Bone marrow (tissue), 2 donors: ENCODE data around the gene GJD3.

Experiments
- DNase-seq, 2 donors: peaks; one replicate each; lab custom pipeline; 2025; lab: John Stamatoyannopoulos, UW

The GJD3 gene

DNA sequence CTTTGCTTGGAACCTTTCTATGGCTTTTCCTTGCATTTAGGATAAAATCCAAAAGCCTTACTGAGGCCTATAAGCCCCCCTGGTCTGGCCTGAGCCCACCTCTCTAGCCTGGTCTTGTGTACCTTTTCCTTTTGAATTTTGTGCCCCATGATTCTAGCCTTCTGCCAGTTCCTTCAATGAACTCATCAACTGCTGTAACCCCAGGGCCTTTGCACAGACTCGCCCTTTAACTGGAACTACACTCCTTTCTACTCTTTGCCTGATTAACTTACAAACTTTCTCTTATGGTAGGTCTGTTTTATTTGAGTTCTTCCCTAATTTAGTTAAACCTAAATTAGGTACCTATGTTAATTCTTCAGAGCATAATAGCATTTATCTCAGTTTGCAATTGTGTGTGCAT, 24.2 kb downstream of the GJD3 start:
- no peak for DNase-seq

DNA sequence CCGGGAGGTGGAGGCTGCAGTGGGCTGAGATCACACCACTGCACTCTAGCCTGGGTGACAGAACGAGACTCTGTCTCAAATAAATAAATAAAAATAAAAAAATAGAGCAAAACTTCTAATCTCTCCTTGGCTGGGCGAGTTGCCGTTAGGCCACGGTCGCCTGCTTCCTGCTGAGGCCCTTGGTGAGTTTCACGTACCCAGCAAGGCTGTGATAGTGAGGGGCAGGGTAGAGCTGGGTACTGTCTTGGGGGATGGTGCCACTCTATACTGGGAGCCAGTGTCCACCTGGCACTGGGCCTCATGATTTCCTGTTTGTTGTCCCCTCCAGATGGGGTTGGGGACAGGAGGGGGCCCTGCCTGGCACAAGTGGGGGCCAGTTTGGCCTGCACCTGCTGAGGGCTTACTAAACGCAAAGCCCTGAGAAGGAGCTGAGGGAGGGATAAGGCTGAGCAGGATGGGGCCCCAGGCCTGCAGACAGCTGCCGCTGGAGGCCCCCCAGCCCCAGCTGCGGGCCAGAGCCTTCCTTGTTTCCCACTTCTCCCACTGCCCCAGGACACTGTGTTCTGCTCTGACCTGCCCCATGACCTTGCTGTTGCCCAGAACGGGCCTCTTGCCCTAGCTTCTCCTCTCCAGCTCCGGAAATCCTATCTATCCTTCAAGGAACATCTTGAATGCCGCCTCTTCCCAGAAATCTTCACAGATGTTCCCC, 25.4 kb downstream of the GJD3 start:
- no peak for DNase-seq

DNA sequence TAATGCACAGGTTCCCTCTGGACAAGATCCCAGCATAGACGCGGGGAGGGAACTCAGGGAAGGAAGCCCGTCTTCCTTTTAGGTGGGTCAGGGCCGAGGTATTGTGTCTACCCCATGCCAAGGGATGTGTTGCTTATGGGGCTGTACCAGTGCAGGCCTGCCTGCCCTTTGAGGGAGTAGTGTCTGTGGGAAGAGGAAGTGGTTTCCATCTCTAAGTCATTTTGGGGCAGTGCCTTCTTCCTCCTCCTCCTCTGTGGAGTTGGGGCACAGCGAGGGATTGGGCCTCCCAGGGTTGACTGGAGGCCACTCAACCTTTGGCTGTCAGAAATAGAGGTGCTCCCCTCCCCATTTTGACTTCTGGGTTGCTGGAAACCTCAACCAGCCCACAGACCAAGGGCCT, 26.5 kb downstream of the GJD3 start:
- no peak for DNase-seq

DNA sequence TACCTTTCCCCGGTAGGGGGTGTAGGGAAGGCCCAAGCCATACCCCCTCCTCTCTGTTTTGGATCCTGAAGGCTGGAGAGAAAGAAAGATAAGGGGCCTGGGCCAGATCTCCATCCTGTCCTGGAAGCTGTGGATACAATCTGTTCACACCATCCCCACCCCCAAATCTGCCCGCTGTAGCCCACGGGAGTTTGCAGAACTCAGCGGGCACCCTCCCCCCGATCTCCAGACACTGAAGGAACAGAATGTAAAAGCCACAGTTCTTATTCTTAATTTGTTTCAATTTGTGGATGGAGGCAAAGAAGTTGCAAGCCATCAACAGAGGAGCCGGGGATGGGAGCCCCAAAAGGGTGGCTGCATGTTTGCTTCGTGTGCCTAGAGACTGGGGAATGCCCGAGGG, 27.2 kb downstream of the GJD3 start:
- no peak for DNase-seq

DNA sequence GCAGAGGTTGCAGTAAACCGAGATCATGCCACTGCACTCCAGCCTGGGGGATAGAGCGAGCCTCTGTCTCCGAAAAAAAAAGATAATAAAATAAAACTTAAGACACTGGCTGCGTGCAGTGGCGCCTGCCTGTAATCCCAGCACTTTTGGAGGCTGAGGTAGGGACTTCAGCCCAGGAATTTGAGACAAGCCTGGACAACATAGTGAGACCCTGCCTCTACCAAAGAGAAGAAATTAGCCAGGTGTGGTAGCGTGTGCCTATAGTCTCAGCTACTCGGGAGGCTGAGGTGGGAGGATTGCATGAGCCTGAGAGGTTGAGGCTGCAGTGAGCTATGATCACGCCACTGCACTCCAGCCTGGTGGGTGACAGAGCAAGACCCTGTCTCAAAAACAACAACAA, 28.9 kb downstream of the GJD3 start:
- no peak for DNase-seq

DNA sequence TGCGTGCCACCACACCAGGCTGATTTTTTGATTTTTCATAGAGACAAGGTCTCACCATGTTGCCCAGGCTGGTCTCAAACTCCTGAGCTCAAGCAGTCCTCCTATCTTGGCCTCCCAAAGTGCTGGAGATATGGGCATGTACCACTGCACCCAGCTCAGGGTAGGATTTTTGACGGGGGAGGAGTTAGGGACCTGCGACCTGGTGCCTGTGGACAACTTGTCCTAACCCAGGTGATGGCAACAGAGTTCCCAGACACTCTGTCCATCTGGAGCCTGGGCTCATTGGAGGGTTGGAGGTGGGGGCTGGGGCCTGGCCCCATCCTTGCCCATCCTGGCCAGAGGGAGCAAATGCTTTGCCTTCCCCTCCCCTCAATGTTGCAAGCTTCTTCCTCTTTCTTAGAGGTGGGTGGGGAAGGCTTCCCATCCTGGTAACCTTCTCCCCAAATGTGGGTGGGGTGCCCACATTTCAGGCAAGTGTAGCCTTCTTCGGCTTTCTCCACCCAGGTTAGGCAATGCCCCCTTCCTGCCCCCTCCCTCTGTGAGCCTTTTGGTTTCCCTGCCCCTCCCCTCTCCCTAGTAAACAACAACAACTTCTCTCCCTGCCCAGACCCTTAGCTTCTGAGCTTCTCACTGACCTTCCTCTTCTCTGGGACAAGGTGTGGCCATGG, 30.6 kb downstream of the GJD3 start:
- DNase-seq: no peak

DNA sequence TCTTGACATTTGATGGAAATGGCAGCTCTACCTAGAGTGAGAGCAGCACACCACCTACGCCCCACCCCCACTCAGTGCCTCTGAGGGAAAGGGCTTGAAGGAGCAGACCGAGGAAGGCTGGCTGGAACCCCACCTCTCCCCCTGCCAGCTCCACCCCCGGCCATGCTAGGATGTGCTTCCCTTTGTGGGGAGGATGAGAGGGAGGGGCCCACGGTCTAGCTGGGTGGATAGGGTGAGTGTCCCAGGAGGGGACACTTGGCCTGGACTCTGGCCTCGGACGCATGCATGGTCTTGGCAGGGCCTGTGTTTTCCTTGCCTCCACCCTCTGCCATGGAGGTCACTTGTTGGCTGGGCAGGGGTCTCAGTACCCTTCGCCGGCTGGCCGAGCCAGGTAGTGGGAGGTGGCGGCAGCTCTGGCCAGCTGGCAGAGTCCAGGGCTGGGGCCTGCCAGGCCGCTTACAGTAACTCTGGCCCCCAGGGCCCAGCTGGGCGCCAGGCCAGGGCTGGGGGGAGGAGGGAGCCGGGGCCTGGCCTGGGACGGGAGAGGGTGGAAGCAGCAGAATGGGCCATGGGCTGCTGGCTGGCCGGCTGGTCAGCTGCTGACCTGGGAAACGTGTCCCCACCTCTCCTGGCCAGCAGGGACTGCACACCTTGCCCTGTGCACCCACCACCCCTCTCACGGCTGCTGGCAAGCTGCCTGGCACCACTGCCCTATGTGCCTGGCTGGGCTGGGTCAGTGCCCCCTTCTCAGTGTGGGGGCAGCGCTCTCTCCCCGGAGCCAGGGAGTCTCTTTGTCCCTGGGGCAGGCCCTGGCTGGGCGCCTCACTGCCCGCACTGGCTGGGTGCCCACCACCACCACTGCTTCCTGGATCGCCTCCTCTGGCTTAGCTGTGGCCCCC, 32.5 kb downstream of the GJD3 start:
- DNase-seq: no peak

DNA sequence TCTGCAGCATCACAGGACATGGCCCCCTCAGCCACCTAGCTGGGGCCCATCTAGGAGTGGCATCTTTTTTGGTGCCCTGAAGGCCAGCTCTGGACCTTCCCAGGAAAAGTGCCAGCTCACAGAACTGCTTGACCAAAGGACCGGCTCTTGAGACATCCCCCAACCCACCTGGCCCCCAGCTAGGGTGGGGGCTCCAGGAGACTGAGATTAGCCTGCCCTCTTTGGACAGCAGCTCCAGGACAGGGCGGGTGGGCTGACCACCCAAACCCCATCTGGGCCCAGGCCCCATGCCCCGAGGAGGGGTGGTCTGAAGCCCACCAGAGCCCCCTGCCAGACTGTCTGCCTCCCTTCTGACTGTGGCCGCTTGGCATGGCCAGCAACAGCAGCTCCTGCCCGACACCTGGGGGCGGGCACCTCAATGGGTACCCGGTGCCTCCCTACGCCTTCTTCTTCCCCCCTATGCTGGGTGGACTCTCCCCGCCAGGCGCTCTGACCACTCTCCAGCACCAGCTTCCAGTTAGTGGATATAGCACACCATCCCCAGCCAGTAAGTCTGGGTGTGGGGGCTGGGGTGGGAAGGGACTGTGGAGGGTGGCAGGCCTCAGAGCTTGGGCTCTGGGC, 33.6 kb downstream of the GJD3 start:
- DNase-seq: no peak

DNA sequence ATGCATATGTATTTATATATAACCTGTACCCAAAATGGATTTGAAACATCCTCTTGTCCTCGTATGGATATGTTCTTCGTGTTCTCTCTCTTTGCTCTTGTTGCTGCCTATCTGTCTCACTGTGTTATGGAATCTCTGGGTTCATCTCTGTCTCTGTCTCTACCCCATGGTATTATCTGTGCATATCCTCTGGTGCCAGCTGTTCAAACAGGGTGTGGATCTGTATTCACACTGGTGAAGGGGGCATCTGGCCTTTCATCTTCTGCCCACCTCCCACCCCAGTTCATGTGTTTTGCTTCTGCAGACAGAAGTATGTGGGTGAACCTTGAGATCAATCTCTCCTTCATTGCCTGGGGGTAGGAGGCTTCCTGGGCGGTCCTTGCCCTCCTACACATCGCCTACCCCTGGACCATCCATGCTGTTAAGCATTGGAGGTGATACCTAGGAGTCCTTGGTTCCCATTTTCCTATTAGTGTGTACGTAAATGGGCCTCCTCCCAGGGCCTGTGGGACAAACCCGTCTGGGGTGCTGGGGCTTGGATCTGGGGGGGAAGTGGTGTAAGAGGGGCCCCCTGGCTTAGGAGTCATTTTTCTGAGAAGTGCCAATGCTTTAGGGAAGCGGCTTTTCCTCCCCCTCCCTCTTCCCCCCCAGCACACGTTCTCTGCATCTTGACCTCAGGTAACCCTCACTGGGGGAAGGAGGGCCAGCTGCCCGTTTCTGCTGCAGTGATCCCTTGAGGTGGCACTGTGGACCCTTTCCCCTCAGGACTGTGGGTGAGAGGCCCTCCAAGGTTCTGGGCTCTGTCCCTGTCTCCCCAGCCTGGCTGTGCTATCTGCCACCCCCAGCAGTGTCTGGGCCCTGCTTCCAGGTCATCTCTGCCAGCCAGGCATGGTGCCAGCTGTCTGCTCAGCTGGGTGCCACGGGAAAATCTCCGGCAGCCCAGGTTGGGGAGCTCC, 34.4 kb downstream of the GJD3 start:
- DNase-seq: peak; percentile 50 to 62

DNA sequence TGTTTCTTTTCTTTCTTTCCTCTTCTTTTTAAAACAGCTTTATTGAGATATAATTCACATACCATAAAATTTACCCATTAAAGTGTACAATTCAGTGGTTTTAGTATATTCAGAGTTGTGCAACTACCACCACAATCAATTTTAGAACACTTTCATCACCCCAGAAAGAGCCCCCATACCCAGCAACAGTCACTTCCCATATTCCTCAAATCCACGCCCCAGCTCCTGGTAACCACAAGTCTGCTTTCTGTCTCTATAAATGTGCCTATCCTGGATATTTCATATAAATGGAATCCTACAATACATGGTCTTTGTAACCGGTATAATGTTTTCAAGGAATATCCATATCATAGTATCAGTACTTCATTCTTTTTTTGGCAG, 36.2 kb downstream of the GJD3 start:
- no peak for DNase-seq

DNA sequence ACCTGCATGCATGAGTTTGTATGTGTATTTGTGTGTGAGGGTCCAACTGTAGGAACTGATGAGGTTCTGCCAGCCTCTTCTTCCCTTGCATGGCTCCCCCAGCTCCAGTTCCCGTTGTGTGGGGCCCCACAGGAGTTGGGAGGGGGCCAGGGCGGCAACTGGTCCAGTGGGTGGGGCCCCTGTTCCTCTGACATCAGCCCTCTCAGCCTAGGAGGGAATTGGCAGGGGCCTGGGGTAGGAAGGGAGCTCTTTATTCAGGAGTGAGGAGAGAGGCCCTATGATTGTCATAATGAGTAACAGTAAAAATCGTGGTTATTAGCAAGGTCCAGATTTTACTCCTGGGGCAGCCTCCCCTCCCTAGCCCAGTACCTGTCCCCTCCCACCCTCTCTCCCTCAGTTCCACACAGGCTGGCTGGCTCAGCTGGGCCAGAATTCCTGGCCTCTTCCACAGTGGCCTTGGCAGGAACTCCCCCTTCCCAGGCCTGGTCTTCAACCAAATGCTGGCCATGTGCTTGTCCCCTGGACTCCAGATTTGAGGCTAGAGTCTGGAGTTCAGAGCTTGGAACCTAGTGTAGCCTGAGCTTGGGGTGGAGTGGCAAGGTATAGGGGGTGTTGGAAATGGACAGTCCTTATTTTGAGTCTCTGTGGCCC, 36.7 kb downstream of the GJD3 start:
- DNase-seq: no peak

DNA sequence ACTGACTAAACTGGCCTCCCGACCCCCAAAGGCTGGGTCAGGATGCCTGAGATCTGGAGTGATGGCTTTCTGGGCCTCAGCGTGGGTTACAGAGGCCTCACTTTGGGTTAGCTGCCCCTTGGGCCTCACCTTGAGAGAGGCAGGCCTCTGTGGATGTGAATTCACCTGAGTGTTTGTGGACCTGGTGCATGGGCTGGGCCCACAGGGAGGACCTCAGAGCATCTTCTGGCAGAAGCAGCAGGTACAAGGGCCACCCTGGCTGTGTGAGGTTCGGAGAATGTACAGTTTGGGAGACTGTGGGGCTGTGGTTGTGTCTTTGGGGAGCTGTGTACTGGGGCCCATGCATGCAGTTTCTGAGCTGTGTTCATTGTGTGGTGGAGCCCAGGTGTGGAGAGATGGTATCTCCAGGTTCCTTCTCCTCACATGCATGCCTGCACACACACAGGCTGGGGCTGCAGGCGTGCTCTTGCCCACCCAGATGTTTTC, 37.2 kb downstream of the GJD3 start:
- DNase-seq: no peak

DNA sequence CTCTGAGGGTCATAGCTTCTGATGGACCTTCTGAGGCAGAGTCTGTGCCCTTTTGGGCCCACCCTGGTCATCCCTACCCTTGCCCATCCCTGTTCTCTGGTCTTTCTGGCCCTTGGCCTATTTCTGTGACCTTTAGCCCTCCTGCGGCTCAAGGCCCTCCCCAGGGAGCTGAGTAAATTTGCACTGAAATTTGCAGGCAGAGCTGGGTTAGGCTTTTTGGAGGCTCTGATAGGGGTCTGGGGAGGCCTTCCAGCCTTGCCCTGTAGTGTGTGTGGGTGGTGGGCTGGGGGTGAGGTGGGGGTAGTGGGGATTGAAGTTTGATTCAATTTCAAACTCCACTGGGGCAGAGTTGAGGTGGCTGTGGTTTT, 37.7 kb downstream of the GJD3 start:
- no peak for DNase-seq

DNA sequence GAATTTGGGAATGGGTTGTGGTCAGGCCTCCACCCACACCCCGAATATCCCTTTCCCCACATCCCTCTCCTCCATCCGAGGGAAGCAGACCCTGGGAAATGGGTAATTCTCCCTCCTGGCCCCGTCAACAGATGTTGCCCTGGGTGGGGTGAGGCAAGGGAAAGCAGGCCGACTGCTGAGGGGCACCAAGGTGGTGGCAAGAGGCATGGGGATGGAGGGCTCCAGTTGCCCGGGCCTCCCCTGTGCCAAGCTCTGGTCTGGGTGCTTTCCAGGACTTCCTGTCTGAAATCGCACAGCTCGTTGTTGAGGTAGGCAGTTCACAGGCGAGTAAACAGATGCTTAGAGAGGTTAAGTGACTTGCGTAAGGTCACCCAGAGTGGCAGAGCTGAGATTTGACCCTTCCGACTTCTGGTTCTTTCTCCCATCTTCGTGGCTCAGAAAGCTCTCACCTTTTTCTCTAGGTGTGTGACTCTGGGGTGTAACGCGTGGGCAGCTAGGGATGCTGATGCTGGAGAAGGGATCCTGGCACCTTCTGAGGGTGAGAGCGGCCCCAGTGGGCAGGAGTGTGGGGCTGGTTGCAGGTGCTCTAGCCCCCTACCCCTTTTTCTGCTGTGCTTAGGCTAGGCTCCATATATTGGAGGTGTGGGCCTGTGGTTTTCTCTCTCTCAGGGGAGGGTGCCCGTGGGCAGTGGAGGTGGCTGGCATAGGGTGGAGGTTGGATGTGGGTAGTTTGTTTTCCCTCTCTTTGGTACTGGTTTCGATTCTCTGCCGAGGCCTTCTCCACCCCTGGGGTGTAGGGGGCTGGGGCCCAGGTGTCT, 38.3 kb downstream of the GJD3 start:
- no peak for DNase-seq

DNA sequence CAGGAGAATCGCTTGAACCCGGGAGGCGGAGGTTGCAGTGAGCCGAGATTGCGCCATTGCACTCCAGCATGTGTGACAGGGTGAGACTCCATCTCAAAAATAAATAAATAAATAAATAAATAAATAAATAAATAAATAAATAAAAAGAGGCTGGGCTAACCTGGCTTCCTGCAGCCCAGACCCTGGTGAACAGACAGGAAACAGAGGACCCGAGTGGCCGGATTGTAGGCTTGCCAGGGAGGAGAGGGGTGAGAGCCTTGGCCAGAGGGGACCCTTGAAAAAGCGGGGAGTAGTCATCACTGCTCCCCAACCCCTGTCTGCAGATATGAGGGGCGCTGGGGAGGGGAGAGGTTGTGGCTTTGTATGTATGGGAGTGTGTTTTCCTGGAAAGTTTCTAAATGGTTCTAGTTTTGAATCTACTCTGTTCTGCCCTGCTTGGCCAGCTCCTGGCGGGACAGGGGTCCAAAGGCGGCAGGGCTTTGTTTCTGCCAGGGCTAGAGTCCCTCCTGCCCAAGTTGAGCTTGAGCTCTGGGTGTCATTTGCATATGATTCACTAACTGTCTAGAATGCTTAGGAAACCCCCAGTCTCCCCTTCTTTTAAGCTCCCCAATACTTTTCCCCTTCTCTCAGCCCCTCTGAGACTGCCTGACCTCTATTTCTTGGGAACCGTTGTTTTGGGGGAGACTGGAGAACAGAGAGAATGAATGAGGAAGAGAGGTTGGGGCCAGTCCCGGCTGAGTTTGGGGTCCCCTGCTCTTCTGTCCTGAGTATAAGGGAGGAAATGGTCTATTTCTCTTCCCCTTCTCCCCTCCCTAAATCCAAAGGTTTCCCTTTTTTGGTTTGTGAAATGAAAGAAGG, 39.2 kb downstream of the GJD3 start:
- DNase-seq: peak in 1 of 2 donors; percentile 34

DNA sequence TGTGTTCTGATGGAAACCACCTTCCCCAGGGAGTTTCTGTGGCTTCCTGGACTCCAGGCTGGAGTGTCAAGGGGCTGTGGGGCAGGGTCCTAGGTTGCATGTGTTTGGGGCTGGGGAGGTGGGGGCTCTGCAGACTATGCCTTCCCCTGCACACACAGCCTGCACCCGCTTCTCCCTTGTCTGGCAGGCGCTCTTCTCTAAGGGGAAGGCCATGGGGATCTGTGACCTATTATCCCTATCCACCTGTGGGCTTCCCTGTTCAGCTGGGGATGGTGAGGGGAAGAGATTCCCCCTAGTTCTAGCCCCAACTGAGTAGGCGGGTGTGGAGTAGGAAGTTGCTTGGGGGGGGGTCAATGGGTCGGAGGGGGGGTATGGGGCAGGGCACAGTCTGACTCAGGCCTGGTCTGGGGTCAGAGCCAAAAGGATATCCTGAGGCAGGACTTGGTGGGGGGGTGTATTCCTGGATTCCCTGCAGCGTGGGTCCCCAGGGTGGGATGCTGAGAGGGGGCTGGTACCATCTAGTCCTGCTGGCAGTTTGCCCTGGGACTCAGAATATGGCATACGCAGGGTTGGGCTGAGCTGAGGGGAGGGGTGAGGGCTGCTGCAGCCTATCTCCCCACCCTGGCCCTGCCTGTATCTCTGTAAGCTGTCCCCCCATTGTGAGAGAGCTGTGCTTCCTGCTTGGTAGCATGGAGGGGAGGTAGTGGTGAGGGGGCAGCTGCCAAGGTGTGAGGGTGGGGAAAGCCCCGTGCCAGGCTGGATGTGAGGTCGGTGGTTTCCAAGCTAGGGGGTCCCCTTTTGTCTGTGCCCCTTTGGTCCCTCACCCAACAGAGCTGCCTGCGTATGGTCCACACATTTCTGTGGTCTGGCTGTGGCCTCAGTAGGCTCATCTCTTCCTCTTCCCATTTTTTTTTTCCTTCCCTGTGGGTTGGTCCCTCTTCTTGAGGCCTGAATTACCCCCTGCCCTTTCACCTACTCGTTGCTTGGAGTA, 40.9 kb downstream of the GJD3 start:
- DNase-seq: peak in 1 of 2 donors; percentile 62
